ENCODE results near the gene FGGY. TPM values are rescaled to one million over a fixed set of nuclear protein-coding genes. Genes with fewer than 3 reads are reported as not detected.

FGGY gene
- total and polyA plus RNA-seq, 2 donors (not counting 3 experiments of a cell fraction or from before 2014, with no cell fraction given) = 5.6 to 6.4 TPM

DNA sequence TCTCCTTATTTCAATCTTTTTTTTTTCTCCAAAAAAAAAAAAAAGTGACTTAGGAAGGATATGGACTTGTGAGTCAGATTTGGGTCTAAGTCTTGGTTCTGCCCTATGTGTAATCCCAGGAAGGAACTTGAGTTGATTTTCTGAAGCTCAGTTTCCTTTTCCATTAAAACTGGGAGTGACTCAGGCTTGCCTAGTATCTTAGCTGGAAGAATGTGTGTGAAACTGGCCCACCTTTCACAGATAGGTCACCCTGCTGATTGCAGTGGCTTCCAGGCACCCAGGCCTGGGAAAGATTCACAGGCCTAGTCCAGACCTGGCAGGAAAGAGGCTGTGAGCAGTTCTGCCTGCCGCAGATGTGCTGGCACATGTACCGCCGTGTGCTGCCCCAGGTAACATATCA lies 299.5 kb downstream of the FGGY start:
- POLR2A ChIA-PET = interaction anchor here (0.9 kb wide), 1 partner anchor 812 kb away, joined by 3 read pairs; the partner anchor contains the start of gene JUN

More for the DNA sequence above, 299.5 kb downstream of the FGGY start:
- H3K4me1 ChIP-seq (ENCODE audit: control insufficient read depth, extremely low read depth, insufficient read depth, low read length) = peaks cover 29% of the 10 kb centered on the region
- no peaks in the 10 kb centered on the region for H3K9me1 ChIP-seq (replicated peaks; ENCODE audit: control insufficient read depth, extremely low read depth, insufficient read depth, low read length)
- TF ChIP-seq JUN (IDR thresholded peaks at IDR 0.05; ENCODE audit: borderline replicate concordance, insufficient read depth, insufficient read length, low read depth) = peak; percentile 86
- TF ChIP-seq, protein P1, sequence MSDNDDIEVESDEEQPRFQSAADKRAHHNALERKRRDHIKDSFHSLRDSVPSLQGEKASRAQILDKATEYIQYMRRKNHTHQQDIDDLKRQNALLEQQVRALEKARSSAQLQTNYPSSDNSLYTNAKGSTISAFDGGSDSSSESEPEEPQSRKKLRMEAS (IDR thresholded peaks at IDR 0.05; ENCODE audit: insufficient read depth, insufficient read length) = no peak
- TF ChIP-seq POLR2A (IDR thresholded peaks at IDR 0.05; ENCODE audit: low read depth, low read length) = no peak
- TF ChIP-seq, protein P2, sequence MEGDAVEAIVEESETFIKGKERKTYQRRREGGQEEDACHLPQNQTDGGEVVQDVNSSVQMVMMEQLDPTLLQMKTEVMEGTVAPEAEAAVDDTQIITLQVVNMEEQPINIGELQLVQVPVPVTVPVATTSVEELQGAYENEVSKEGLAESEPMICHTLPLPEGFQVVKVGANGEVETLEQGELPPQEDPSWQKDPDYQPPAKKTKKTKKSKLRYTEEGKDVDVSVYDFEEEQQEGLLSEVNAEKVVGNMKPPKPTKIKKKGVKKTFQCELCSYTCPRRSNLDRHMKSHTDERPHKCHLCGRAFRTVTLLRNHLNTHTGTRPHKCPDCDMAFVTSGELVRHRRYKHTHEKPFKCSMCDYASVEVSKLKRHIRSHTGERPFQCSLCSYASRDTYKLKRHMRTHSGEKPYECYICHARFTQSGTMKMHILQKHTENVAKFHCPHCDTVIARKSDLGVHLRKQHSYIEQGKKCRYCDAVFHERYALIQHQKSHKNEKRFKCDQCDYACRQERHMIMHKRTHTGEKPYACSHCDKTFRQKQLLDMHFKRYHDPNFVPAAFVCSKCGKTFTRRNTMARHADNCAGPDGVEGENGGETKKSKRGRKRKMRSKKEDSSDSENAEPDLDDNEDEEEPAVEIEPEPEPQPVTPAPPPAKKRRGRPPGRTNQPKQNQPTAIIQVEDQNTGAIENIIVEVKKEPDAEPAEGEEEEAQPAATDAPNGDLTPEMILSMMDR (IDR thresholded peaks at IDR 0.05; ENCODE audit: extremely low read depth in 1 of 2, insufficient read depth in 1 of 2, low read depth in 1 of 2, low read length in 2 of 2) = no peak
- TF ChIP-seq GATA2 (IDR thresholded peaks at IDR 0.05; ENCODE audit: insufficient read depth, insufficient read length, low read depth, low read length) = peak; percentile 81
- TF ChIP-seq POLR2AphosphoS5 (IDR thresholded peaks at IDR 0.05; ENCODE audit: insufficient read depth, low read depth, low read length) = peak; percentile 60
- TF ChIP-seq FOS (IDR thresholded peaks at IDR 0.05; ENCODE audit: borderline replicate concordance, insufficient read depth, low read length) = peak; percentile 99
- TF ChIP-seq MYC (IDR thresholded peaks at IDR 0.05; ENCODE audit: low read depth, low read length) = peak; percentile 8
- no peak for TF ChIP-seq EZH2 (IDR thresholded peaks at IDR 0.05; ENCODE audit: borderline replicate concordance, low read depth, low read length, severe bottlenecking)
- peak overlapping the region; percentile 53 for H3K4me2 ChIP-seq (ENCODE audit: insufficient read depth, low read length)
- H3K27ac ChIP-seq (ENCODE audit: insufficient read depth, low read depth, low read length) = peak overlapping the region; percentile 83
- H4K20me1 ChIP-seq (replicated peaks; ENCODE audit: control insufficient read depth, extremely low read depth, insufficient read depth, low read length) = no peaks in the 10 kb centered on the region
- dilution Hi-C loops (cut with MboI; ENCODE audit: extremely low pct_ligation_motif_present, low sequenced_read_pairs) (no loop called here), intact Hi-C loops (cut with micrococcal nuclease) (loop anchor here (1.0 to 5.0 kb wide), 10 partner anchors 26 to 896 kb away; partner anchors contain the start of genes JUN and MYSM1)
- no peaks in the 10 kb centered on the region for H3K9me3 ChIP-seq (replicated peaks; ENCODE audit: control insufficient read depth, insufficient read depth, low read length)
- DNase-seq (ENCODE audit: low read depth, low spot score) (peak; percentile 98), FAIRE-seq (peak; percentile 90)
- H3K9ac ChIP-seq (replicated peaks; ENCODE audit: extremely low read depth, insufficient read depth, low read length) = peak overlapping the region; percentile 56
- no peaks in the 10 kb centered on the region for H3K36me3 ChIP-seq (ENCODE audit: control insufficient read depth in 2 of 2, extremely low read depth in 1 of 2, insufficient read depth in 2 of 2, low read length in 2 of 2)
- BruUV-seq (replicated peaks) = no TSS peak
- no peaks in the 10 kb centered on the region for H3K27me3 ChIP-seq (ENCODE audit: control insufficient read depth in 2 of 2, insufficient read depth in 2 of 2, low read length in 2 of 2)
- CTCF ChIA-PET = interaction anchor here (1.0 to 2.9 kb wide), 7 partner anchors 14 to 876 kb away, joined by 3 to 20 read pairs (median 4); no protein-coding TSS in a partner anchor
- no peaks in the 10 kb centered on the region for H3K79me2 ChIP-seq (ENCODE audit: control insufficient read depth, insufficient read depth, low read length)
- peak overlapping the region; percentile 55 for H2AFZ ChIP-seq (ENCODE audit: low read depth, low read length)
- no peak overlapping the region for H3K4me3 ChIP-seq (replicated peaks in 1 of 3; ENCODE audit: insufficient read depth in 1 of 3, low read depth in 1 of 3, low read length in 3 of 3)

Measured in endothelial cell of umbilical vein (primary cell).